ENCODE data around the gene IFI27L1.

The IFI27L1 gene

GRCh38 chr14:94113490-94113889, 32.4 kb downstream of the IFI27L1 start:
- no peak for DNase-seq (ENCODE audit: low spot score)
- FAIRE-seq = no peak

GRCh38 chr14:94113908-94114588, 32.9 kb downstream of the IFI27L1 start:
- FAIRE-seq (no peak), DNase-seq (ENCODE audit: low spot score) (no peak)

- DNase-seq (ENCODE audit: low spot score) (no peak), FAIRE-seq (no peak)
Observed at GRCh38 chr14:94114589-94115057, 33.5 kb downstream of the IFI27L1 start.

GRCh38 chr14:94115058-94115591, 34.0 kb downstream of the IFI27L1 start:
- DNase-seq (ENCODE audit: low spot score) (no peak), FAIRE-seq (no peak)

- FAIRE-seq (no peak), DNase-seq (ENCODE audit: low spot score) (no peak)
Observed at GRCh38 chr14:94115631-94116030, 34.5 kb downstream of the IFI27L1 start.

GRCh38 chr14:94116701-94117100, 35.6 kb downstream of the IFI27L1 start:
- no peak for DNase-seq (ENCODE audit: low spot score)
- no peak for FAIRE-seq

- DNase-seq (ENCODE audit: low spot score) = no peak
- FAIRE-seq = no peak
Observed at GRCh38 chr14:94117856-94118255, 36.7 kb downstream of the IFI27L1 start.

- DNase-seq (ENCODE audit: low spot score) (no peak), FAIRE-seq (no peak)
Observed at GRCh38 chr14:94119071-94119470, 38.0 kb downstream of the IFI27L1 start.

GRCh38 chr14:94120667-94121340, 39.7 kb downstream of the IFI27L1 start:
- FAIRE-seq (no peak), DNase-seq (ENCODE audit: low spot score) (no peak)

- DNase-seq (ENCODE audit: low spot score) = no peak
- FAIRE-seq = no peak
Observed at GRCh38 chr14:94121485-94121884, 40.4 kb downstream of the IFI27L1 start.

GRCh38 chr14:94122438-94122837, 41.3 kb downstream of the IFI27L1 start:
- FAIRE-seq (no peak), DNase-seq (ENCODE audit: low spot score) (no peak)

GRCh38 chr14:94123296-94123695, 42.2 kb downstream of the IFI27L1 start:
- DNase-seq (ENCODE audit: low spot score) = no peak
- no peak for FAIRE-seq

- FAIRE-seq (no peak), DNase-seq (ENCODE audit: low spot score) (peak; percentile 3)
Observed at GRCh38 chr14:94123868-94124267, 42.8 kb downstream of the IFI27L1 start.

GRCh38 chr14:94124582-94125377, 43.7 kb downstream of the IFI27L1 start:
- FAIRE-seq (no peak), DNase-seq (ENCODE audit: low spot score) (no peak)

- no peak for FAIRE-seq
Observed at GRCh38 chr14:94125659-94126418, 44.7 kb downstream of the IFI27L1 start.

GRCh38 chr14:94126419-94126677, 45.2 kb downstream of the IFI27L1 start:
- FAIRE-seq = no peak

More at GRCh38 chr14:94125659-94126418, 44.7 kb downstream of the IFI27L1 start:
- DNase-seq (ENCODE audit: low spot score) = no peak

GRCh38 chr14:94126800-94127199, 45.7 kb downstream of the IFI27L1 start:
- no peak for FAIRE-seq
- DNase-seq (ENCODE audit: low spot score) = no peak

More at GRCh38 chr14:94126419-94126677, 45.2 kb downstream of the IFI27L1 start:
- no peak for DNase-seq (ENCODE audit: low spot score)

GRCh38 chr14:94127330-94127729, 46.2 kb downstream of the IFI27L1 start:
- DNase-seq (ENCODE audit: low spot score) (no peak), FAIRE-seq (no peak)

GRCh38 chr14:94128216-94128839, 47.2 kb downstream of the IFI27L1 start:
- FAIRE-seq (no peak), DNase-seq (ENCODE audit: low spot score) (no peak)

- DNase-seq (ENCODE audit: low spot score) (peak; percentile 9), FAIRE-seq (no peak)
Observed at GRCh38 chr14:94129111-94129757, 48.1 kb downstream of the IFI27L1 start, which contains the start of gene IFI27L2. IFI27L2 (minus strand) TSS chr14:94129604; CDS start chr14:94129564, 40 bp downstream.

Measured in RCC 7860 (cell line).